Coronary artery (tissue), 2 donors: ENCODE data around the gene RAD51B.

Source experiments
- DNase-seq: peaks from one replicate; pipeline ENCODE4 v3.0.0-alpha.2; 2017; ENCODE audit warnings: low spot score
- H3K27ac ChIP-seq, 2 donors: fragments of 200-600 bp; sonication (generic); one replicate each; pipeline ENCODE4 v1.5.1; 2016 to 2019
- H3K4me3 ChIP-seq: fragments of 200-600 bp; sonication (generic); 2 replicates; pipeline ENCODE4 v1.5.1; 2016; ENCODE audit warnings: mild to moderate bottlenecking, moderate library complexity
- CTCF ChIP-seq: fragments of 200-600 bp; sonication (generic); IDR thresholded peaks from one replicate; pipeline ENCODE4 v1.5.1; 2019; ENCODE audit warnings: antibody characterized with exemption

The RAD51B gene

GRCh38 chr14:68262567-68262966 is 443.0 kb downstream of the RAD51B start:
- TF ChIP-seq CTCF, result no peak
- no peak for DNase-seq
- H3K4me3 ChIP-seq, result no peak overlapping the region
- H3K27ac ChIP-seq, result no peak overlapping the region

GRCh38 chr14:68263563-68264259 is 444.1 kb downstream of the RAD51B start:
- DNase-seq, result no peak
- no peak overlapping the region for H3K4me3 ChIP-seq
- no peak for TF ChIP-seq CTCF
- H3K27ac ChIP-seq, result no peak overlapping the region

- Histone ChIP-seq H3K4me3 (no peak overlapping the region), H3K27ac (no peak overlapping the region)
- no peak for TF ChIP-seq CTCF
- no peak for DNase-seq
Measured at GRCh38 chr14:68264260-68264569, 444.6 kb downstream of the RAD51B start.

- no peak for DNase-seq
- TF ChIP-seq CTCF, result no peak
- Histone ChIP-seq H3K4me3 (no peak overlapping the region), H3K27ac (no peak overlapping the region)
Measured at GRCh38 chr14:68266998-68267397, 447.4 kb downstream of the RAD51B start.

- peak overlapping the region in 1 of 2 donors; percentile 78 for H3K27ac ChIP-seq
- no peak overlapping the region for H3K4me3 ChIP-seq
- no peak for TF ChIP-seq CTCF
- DNase-seq, result no peak
Measured at GRCh38 chr14:68268197-68268596, 448.6 kb downstream of the RAD51B start.

- peak overlapping the region; percentile 35 to 78 for H3K27ac ChIP-seq
- no peak overlapping the region for H3K4me3 ChIP-seq
- no peak for TF ChIP-seq CTCF
- no peak for DNase-seq
Measured at GRCh38 chr14:68268719-68269118, 449.1 kb downstream of the RAD51B start.

- DNase-seq, result no peak
- TF ChIP-seq CTCF, result no peak
- Histone ChIP-seq H3K4me3 (no peak overlapping the region), H3K27ac (peak overlapping the region; percentile 35 to 78)
Measured at GRCh38 chr14:68269136-68269927, 449.8 kb downstream of the RAD51B start.
